ENCODE results near the gene JOSD1. TPM values are rescaled to one million over a fixed set of nuclear protein-coding genes. Genes with fewer than 3 reads are reported as not detected.

Gene JOSD1
- total and polyA plus RNA-seq, 12 donors: 9.6 to 37.3 (median 21.8) TPM

- no peak for DNase-seq
- peaks cover 30 to 100% (median 94%) of the 10 kb centered on the region in 9 donors for H3K36me3 ChIP-seq
- intact Hi-C loops (cut with DNase I): no loop called here
- 93 to 94% methylated on average over 9 of the region's 9 CpGs for WGBS, 2 donors
- no peak for ATAC-seq
- no peaks in the 10 kb centered on the region for H3K9me3 ChIP-seq
- TF ChIP-seq CTCF (IDR thresholded peaks at IDR 0.05): no peak
- H3K27ac ChIP-seq: no peak overlapping the region
- H3K27me3 ChIP-seq: no peaks in the 10 kb centered on the region
- no peak overlapping the region for H3K4me3 ChIP-seq
- H3K4me1 ChIP-seq: peaks cover 0 to 26% (median 0%) of the 10 kb centered on the region in 9 donors
Measured at GRCh38 chr22:38741166-38741565, 40.4 kb upstream of the JOSD1 start.

GRCh38 chr22:38740754-38741153 lies 40.0 kb upstream of the JOSD1 start:
- 88 to 90% methylated on average over 8 of the region's 8 CpGs for WGBS, 2 donors
- ATAC-seq: no peak

DNA sequence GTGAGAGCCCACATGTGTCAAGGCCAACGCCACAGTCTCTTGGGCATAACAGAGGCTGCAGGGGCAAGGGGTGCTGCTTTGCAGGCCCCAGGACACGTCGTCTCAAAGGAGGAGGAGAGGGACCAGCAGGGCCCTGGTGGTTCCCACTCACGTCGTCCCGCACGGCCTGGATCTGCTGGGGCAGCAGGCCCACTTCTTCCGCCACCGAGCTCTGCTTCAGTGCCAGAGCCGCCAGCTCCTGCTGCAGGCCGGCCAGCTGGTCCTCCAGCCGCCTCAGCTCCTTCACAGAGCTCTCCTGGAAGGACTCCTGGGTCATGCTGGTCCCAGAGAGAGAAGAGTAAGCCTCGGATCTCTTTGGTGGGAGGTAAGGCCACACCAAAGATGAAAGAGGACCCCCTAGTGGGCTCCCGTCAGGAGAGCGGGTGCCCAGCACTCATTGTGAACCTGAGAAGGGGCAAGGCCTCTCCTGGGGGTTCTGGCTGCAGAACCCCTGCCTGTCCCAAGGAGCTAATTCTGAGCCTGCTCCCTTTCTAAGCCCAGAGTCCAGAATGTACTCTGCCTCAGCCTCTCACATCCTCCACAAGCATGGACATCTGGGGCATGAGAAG lies 39.5 kb upstream of the JOSD1 start:
- intact Hi-C loops (cut with DNase I): no loop called here
- Histone ChIP-seq H3K27me3 (no peaks in the 10 kb centered on the region), H3K27ac (no peak overlapping the region), H3K4me3 (no peak overlapping the region), H3K36me3 (peaks cover 25 to 100% (median 93%) of the 10 kb centered on the region in 9 donors), H3K4me1 (peaks cover 0 to 34% (median 0%) of the 10 kb centered on the region in 9 donors), H3K9me3 (no peaks in the 10 kb centered on the region)
- 89 to 94% methylated on average over 15 of the region's 15 CpGs for WGBS, 2 donors
- no peak for TF ChIP-seq CTCF (IDR thresholded peaks at IDR 0.05)
- no peak for ATAC-seq
- no peak for DNase-seq

More at GRCh38 chr22:38740754-38741153, 40.0 kb upstream of the JOSD1 start:
- Histone ChIP-seq H3K4me1 (peaks cover 0 to 29% (median 0%) of the 10 kb centered on the region in 9 donors), H3K4me3 (no peak overlapping the region), H3K9me3 (no peaks in the 10 kb centered on the region), H3K36me3 (peaks cover 29 to 100% (median 93%) of the 10 kb centered on the region in 9 donors), H3K27me3 (no peaks in the 10 kb centered on the region), H3K27ac (no peak overlapping the region)
- intact Hi-C loops (cut with DNase I): no loop called here
- DNase-seq: no peak
- TF ChIP-seq CTCF (IDR thresholded peaks at IDR 0.05): no peak

GRCh38 chr22:38739300-38740055 lies 38.7 kb upstream of the JOSD1 start:
- no peak overlapping the region for H3K27ac ChIP-seq
- H3K36me3 ChIP-seq: peaks cover 25 to 100% (median 85%) of the 10 kb centered on the region in 9 donors
- H3K9me3 ChIP-seq: no peaks in the 10 kb centered on the region
- TF ChIP-seq CTCF (IDR thresholded peaks at IDR 0.05): no peak
- peak in 1 of 2 donors; percentile 61 for DNase-seq
- intact Hi-C loops (cut with DNase I): no loop called here
- H3K27me3 ChIP-seq: no peaks in the 10 kb centered on the region
- WGBS, 2 donors: 87 to 92% methylated on average over 20 of the region's 20 CpGs
- H3K4me1 ChIP-seq: peaks cover 0 to 39% (median 6%) of the 10 kb centered on the region in 9 donors
- ATAC-seq: peak in 7 of 8 donors; percentile 12 to 73 (median 34)
- H3K4me3 ChIP-seq: no peak overlapping the region

Measured in heart right ventricle (tissue), 16 donors.